GM12864 (cell line): ENCODE data around the gene RNF213.

ENCODE experiments used
- DNase-seq: peaks from one replicate; pipeline ENCODE4 v3.0.0-alpha.2; 2011; ENCODE audit warnings: low read depth
- H3K4me3 ChIP-seq: 2 replicates; pipeline ENCODE4 v1.5.1; 2011; ENCODE audit warnings: mild to moderate bottlenecking, low read depth, low read length, control low read depth
- CTCF ChIP-seq: IDR thresholded peaks from 2 replicates; pipeline ENCODE4 v1.5.1; 2011; ENCODE audit warnings: low read depth, mild to moderate bottlenecking, moderate library complexity, low read length, control low read depth, inconsistent platforms; ENCODE audit errors: missing control alignments

The RNF213 gene

GRCh38 chr17:80245566-80246265 is 14.9 kb upstream of the RNF213 start:
- no peak for TF ChIP-seq CTCF
- no peak overlapping the region for H3K4me3 ChIP-seq
- no peak for DNase-seq

GRCh38 chr17:80246266-80246681 is 14.4 kb upstream of the RNF213 start:
- DNase-seq: no peak

GRCh38 chr17:80246726-80247125 is 13.9 kb upstream of the RNF213 start:
- no peak for DNase-seq
- no peak overlapping the region for H3K4me3 ChIP-seq
- TF ChIP-seq CTCF: no peak

More at GRCh38 chr17:80246266-80246681, 14.4 kb upstream of the RNF213 start:
- no peak overlapping the region for H3K4me3 ChIP-seq
- TF ChIP-seq CTCF: no peak

- TF ChIP-seq CTCF: no peak
- no peak for DNase-seq
- no peak overlapping the region for H3K4me3 ChIP-seq
Measured at GRCh38 chr17:80247561-80247960, 13.1 kb upstream of the RNF213 start.

GRCh38 chr17:80248001-80248893 is 12.4 kb upstream of the RNF213 start:
- no peak for DNase-seq
- no peak for TF ChIP-seq CTCF

GRCh38 chr17:80248894-80249710 is 11.6 kb upstream of the RNF213 start:
- H3K4me3 ChIP-seq: no peak overlapping the region
- TF ChIP-seq CTCF: no peak
- no peak for DNase-seq

More at GRCh38 chr17:80248001-80248893, 12.4 kb upstream of the RNF213 start:
- H3K4me3 ChIP-seq: no peak overlapping the region
